ENCODE data around the gene RNASE12.
A peak's percentile ranks its signal among the peaks of the same experiment; 100 is the strongest.

Gene RNASE12

DNA sequence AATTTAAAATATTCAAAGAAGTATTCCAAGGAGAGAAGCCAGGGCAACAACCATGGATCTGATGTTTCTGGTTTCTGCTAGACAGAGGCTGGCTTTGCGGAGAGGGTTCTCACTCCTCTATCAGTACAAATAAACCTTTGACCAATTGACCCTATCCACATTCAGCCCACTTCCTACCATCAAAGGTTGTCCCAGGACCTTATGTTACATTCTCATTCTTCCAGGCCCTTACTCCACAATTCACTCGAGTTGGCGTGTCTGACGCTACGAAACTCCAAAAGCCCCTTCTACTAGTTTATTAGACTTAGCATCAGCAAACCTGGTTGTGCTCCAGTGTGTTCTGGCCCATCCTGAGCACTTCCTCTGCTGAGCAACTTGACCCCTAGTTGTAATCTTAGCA is 24.8 kb upstream of the RNASE12 start:
- DNase-seq (ENCODE audit: extremely low read depth, insufficient read length): no peak
- no peak for TF ChIP-seq CTCF (IDR thresholded peaks at IDR 0.05; ENCODE audit: insufficient read depth, low read length, poor library complexity, severe bottlenecking)
- no peaks in the 10 kb centered on the region for H3K36me3 ChIP-seq (ENCODE audit: control insufficient read depth, insufficient read depth, low read length)

DNA sequence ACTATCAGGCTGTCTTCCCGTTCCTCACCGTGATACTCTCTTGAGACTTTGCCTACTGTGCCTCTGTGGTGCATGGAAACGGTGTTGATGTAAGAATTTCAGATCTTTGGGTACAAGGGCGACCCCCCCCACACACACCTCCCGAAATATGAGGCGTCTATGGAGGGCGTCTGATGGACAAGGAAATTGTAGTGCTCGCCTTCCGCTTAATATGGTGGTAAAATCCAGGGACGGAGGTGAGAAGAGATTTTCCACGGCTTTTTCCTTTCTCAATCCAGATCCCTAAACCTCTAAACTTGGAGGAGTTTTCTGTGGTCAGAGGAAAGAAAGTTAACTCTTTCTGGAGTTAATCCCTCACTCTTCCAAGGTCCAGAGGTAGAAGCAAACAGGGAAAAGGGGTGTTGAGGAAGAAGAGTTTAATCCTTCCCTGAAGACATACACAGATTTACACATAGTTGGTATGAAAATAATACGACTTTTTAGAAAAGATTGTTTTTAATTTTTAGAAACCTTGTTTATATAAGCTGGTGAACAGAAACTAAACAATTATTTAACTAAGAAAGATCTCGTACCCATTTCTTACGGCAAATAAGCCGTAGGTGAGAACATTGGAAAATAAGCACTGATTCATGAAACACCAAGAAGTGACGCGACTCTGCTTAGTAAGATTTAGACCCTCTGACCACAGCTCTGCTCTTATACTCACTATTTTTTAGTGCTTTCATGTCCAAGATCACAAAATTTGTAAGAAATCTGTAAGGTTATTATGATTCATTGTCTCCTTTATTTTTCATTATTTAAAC is 23.1 kb upstream of the RNASE12 start:
- Histone ChIP-seq H3K4me3 (replicated peaks; ENCODE audit: low read depth, low read length) (peak overlapping the region; percentile 49), H3K27me3 (replicated peaks; ENCODE audit: control insufficient read depth, insufficient read depth, low read length) (no peaks in the 10 kb centered on the region), H3K36me3 (ENCODE audit: control insufficient read depth, insufficient read depth, low read length) (no peaks in the 10 kb centered on the region)
- no peak for TF ChIP-seq CTCF (IDR thresholded peaks at IDR 0.05; ENCODE audit: insufficient read depth, low read length, poor library complexity, severe bottlenecking)
- DNase-seq (ENCODE audit: extremely low read depth, insufficient read length): no peak

More for the DNA sequence above, 24.8 kb upstream of the RNASE12 start:
- Histone ChIP-seq H3K27me3 (replicated peaks; ENCODE audit: control insufficient read depth, insufficient read depth, low read length) (no peaks in the 10 kb centered on the region), H3K4me3 (replicated peaks; ENCODE audit: low read depth, low read length) (no peak overlapping the region)

DNA sequence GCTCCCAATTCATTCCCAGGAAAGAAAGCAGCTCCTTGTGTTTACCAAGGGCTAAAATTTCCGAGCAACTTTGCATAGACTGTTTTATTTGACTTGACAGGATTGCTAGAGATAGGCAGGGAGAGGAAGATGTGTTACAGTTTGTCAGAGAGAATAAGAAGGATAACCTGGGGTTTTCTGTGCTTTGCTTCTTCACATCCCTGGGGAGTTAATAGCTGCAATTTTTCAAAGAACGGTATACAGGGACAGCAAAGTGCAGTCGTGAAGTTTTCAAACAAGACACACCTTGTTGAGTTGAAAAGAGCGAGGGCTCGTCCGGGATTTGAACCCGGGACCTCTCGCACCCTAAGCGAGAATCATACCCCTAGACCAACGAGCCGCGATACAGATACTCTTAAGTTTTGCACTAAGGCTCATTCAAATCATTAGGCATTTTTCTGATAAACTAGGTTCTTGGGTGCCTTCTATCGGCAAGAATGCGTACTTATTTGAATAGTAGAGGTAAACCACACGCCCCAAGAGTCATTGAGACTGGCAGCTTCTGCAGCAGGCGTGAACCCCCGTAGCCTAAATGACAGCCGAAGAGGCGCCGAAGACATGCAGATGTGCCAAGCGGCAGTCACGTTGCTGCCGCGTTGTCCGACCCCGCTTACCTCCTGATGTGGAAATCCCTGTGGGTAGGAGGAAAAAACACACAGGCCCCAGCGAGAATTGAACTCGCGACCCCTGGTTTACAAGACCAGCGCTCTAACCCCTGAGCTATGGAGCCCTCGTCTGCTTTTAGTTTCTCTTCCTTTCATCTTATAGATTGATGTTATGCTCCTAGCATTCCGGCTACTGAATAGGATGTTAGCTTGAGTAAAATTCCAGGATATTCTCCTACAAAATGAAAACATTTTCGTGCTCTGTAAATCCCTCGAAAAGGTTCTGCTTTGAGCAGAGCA is 22.2 kb upstream of the RNASE12 start:
- peak; percentile 92 for DNase-seq (ENCODE audit: extremely low read depth, insufficient read length)
- H3K27me3 ChIP-seq (replicated peaks; ENCODE audit: control insufficient read depth, insufficient read depth, low read length): no peaks in the 10 kb centered on the region
- no peaks in the 10 kb centered on the region for H3K36me3 ChIP-seq (ENCODE audit: control insufficient read depth, insufficient read depth, low read length)
- H3K4me3 ChIP-seq (replicated peaks; ENCODE audit: low read depth, low read length): peak overlapping the region; percentile 49
- TF ChIP-seq CTCF (IDR thresholded peaks at IDR 0.05; ENCODE audit: insufficient read depth, low read length, poor library complexity, severe bottlenecking): peak; percentile 39

DNA sequence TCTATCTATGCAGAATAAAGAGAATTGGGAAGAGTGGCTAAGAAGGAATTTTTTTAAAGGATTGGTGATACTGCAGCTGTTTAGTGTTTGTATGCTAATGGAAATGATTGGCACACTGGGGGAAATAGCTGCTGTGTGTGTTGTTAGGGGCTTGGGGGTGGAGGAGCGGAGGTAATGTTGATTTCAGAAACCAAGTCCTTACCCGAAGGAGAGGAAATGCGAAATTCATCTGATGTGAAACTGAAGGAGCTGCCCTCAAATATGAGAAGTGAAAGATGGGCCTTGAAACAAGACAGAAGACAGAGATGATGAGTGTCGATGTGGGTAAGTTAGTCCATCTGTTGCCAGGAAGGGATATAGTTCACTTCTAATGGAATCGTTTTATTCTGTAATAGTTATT is 21.2 kb upstream of the RNASE12 start:
- no peak overlapping the region for H3K4me3 ChIP-seq (replicated peaks; ENCODE audit: low read depth, low read length)
- H3K36me3 ChIP-seq (ENCODE audit: control insufficient read depth, insufficient read depth, low read length): no peaks in the 10 kb centered on the region
- no peak for TF ChIP-seq CTCF (IDR thresholded peaks at IDR 0.05; ENCODE audit: insufficient read depth, low read length, poor library complexity, severe bottlenecking)
- peak; percentile 39 for DNase-seq (ENCODE audit: extremely low read depth, insufficient read length)
- no peaks in the 10 kb centered on the region for H3K27me3 ChIP-seq (replicated peaks; ENCODE audit: control insufficient read depth, insufficient read depth, low read length)

DNA sequence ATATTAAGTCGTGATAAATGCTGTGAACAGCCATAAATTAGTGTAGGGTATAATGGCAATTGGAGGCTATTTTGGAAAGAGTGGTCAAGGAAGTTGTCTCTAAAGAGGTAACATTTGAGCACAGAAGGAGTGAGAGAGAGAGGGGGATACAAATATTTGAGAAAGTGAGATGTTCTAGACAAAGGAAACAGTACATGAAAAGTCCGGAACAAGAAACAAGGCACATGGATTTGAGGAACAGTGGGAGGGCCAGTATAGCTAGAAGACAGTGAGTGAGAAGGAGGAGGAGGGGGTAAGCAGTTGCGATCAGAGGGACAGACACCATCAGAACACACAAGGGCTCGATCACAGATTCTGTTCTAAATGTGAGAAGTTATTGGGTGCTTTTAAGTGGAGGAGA is 20.1 kb upstream of the RNASE12 start:
- Histone ChIP-seq H3K27me3 (replicated peaks; ENCODE audit: control insufficient read depth, insufficient read depth, low read length) (no peaks in the 10 kb centered on the region), H3K36me3 (ENCODE audit: control insufficient read depth, insufficient read depth, low read length) (no peaks in the 10 kb centered on the region), H3K4me3 (replicated peaks; ENCODE audit: low read depth, low read length) (no peak overlapping the region)
- no peak for DNase-seq (ENCODE audit: extremely low read depth, insufficient read length)
- TF ChIP-seq CTCF (IDR thresholded peaks at IDR 0.05; ENCODE audit: insufficient read depth, low read length, poor library complexity, severe bottlenecking): no peak

Measured in GM06990 (cell line).